GM12875 (cell line): ENCODE results near the gene NEK7.

Experiments used
- H3K4me3 ChIP-seq: one replicate; pipeline ENCODE4 v1.5.1; 2011; ENCODE audit warnings: low read depth, low read length, control low read depth
- TF ChIP-seq, protein P1 (sequence below): IDR thresholded peaks from 2 replicates; pipeline ENCODE4 v1.5.1; 2011; ENCODE audit warnings: low read depth, mild to moderate bottlenecking, control low read depth, inconsistent platforms, low read length, moderate library complexity, borderline replicate concordance; ENCODE audit not compliant: insufficient read depth

The NEK7 gene

DNA sequence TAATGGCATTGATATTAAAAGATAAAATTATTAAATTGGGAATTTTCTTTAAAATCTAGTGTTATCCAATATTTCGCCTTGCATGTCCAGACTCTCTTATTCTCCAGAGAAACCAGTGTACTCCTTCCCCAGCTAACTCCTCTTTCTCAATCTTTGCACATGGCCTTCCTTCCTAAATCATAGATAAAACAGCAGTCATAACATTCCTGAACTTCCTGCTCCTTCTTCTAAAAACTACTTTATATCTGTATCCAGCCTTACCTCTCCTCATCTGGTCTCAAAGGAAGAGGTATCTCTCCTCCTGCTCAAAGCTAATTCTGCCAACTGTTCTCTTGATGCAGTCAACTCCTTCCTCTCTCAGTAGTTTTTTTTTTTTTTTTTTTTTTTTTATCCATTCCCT is 39.5 kb upstream of the NEK7 start:
- TF ChIP-seq, protein P1, sequence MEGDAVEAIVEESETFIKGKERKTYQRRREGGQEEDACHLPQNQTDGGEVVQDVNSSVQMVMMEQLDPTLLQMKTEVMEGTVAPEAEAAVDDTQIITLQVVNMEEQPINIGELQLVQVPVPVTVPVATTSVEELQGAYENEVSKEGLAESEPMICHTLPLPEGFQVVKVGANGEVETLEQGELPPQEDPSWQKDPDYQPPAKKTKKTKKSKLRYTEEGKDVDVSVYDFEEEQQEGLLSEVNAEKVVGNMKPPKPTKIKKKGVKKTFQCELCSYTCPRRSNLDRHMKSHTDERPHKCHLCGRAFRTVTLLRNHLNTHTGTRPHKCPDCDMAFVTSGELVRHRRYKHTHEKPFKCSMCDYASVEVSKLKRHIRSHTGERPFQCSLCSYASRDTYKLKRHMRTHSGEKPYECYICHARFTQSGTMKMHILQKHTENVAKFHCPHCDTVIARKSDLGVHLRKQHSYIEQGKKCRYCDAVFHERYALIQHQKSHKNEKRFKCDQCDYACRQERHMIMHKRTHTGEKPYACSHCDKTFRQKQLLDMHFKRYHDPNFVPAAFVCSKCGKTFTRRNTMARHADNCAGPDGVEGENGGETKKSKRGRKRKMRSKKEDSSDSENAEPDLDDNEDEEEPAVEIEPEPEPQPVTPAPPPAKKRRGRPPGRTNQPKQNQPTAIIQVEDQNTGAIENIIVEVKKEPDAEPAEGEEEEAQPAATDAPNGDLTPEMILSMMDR = no peak

DNA sequence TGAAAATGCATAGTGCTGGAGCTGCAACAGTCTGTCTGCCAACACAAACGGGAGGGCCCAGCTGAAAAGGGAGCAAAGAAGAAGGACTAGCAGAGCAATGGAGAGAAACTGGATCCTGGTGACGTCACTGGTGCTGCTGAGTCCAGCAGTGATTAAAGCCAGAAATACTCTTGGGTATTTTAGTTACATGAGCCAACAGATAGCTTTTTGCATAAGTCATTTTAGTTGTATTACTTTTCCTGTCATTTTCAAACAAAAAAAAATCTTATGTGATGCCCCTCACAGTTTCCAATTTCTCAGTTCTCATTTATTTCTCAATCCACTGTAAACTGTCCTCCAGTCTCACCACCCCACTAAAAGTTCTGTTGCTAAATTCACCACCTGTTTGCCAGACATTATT is 38.7 kb upstream of the NEK7 start:
- H3K4me3 ChIP-seq = no peak overlapping the region
- TF ChIP-seq, protein P1 = no peak

More for the DNA sequence above, 39.5 kb upstream of the NEK7 start:
- no peak overlapping the region for H3K4me3 ChIP-seq

DNA sequence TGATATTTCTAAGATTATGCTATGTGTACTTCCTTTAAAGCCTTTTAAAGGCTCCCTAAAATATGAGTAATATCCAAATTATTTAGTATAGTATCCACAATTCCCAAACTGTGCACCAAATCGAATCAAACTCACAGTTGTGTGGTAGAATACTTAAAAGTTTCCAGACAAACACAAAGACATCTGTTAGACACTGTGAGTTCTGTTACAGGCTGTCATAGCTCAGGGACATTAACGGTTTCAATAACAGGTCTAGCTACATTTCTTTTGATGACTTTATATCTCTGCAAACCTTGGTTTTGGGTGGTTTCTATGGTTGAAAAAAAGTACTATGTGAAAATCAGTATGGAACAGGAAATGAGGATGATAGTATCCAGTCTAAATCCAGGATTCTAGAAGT is 36.9 kb upstream of the NEK7 start:
- H3K4me3 ChIP-seq = no peak overlapping the region
- TF ChIP-seq, protein P1 = no peak

DNA sequence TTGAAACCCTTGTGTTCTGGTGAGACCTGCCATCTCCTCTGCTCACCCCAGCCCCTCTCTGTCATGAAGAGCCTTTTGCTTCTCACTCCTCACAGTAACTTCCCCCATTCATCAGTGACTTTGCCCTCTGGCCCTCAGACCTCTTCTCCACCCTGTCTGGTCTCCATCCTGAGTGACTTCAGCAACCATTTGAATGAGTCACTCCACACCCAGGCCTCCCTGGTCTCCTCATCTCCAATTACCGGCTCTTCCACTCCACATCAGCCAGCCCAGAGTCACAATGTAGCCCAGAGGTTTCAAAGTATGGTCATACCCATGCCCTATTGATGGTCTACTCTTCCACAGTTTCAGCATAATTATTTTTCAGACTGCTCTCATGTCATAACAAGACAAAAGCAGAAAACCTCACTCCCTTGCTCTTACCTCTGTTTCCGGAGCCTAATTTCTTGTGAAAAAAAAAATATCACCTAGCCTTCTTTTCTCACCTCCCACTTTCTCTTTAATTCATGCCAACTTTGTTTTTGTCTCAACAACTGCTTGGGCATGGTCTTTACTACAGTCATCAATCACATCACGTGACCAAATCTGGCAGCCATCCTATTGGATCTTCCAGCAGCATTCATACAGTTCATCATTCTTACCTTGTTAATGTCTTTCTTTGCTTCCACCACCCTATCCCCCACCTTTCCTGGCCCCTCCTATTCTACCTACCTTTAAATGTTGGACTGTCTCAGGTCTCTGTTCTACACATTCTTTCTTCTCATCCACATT is 35.6 kb upstream of the NEK7 start:
- TF ChIP-seq, protein P1 = no peak
- no peak overlapping the region for H3K4me3 ChIP-seq

DNA sequence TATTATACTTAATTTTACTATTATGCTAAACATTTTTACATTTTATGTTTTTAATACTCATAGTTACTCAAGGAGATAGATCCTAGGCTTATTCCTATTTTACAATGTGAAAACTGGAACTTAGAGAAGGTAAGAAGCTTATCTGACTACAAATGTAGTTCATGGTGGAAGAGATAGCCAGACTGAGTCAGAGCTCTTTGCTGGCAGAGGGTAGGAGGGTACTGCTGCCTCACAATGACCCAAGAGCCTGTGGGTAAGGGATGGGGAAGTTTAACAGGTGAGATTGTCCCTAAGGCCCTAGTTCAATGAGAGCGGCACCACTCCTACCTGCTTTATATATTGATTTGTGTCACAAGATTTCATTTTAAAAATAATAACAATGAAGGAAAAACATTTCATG is 34.1 kb upstream of the NEK7 start:
- no peak overlapping the region for H3K4me3 ChIP-seq
- TF ChIP-seq, protein P1 = no peak

DNA sequence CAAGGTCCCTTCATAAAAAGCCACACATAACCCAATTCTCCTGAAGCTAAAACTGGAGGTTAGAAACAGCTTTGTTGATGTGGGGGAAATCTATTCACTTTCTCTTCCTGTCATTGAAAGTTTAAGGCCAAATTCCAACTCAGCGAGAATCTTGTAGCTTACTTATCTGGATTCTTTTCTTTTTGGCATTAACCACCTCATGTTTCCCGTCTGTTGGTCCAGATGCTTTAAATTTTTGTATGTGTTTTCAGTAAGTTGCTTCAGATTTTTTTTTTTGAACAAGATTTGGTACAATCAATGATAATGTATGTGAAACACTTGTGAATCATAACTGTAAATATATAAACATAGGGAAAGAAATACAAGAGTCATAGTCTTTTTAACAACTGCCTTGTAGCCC is 33.7 kb upstream of the NEK7 start:
- no peak overlapping the region for H3K4me3 ChIP-seq
- TF ChIP-seq, protein P1 = no peak

DNA sequence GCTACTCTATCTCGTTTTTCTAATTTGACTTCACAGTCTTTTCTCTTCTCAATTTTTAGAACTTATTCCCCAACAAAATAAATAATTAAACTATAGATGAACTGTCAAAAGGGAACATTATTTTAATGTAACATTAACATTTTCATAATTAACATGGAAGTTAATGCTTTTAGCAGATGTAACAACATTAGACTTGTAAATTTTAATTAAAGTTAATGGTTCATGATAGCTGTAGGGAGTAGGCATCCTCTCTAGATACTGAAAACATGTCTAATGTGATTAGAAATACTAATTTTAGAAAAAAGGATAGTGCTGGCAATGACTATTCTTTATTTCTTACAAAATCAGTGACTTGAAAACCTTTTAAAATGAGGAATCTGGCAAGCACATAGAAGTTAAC is 32.1 kb upstream of the NEK7 start:
- TF ChIP-seq, protein P1 = no peak
- H3K4me3 ChIP-seq = no peak overlapping the region
